CD14-positive monocyte (primary cell): Measurements from ENCODE around the gene USP11. TPM values are rescaled to one million over a fixed set of nuclear protein-coding genes. Genes with fewer than 3 reads are reported as not detected.

Experiments
- DNase-seq, 3 donors: peaks; one replicate each; pipeline ENCODE4 v3.0.0-alpha.2; 2011 to 2022
- H2AFZ ChIP-seq: 2 replicates; pipeline ENCODE4 v1.6.0; 2012; ENCODE audit warnings: mild to moderate bottlenecking, low read depth, low read length, inconsistent platforms; ENCODE audit not compliant: insufficient read depth, poor library complexity, severe bottlenecking
- H3K27ac ChIP-seq, 2 donors: 1 replicate in 1 of 2; 2 replicates in 1 of 2; pipeline ENCODE4 v1.5.1; 2012 to 2013; ENCODE audit warnings: low read length in 2 of 2, control low read depth in 1 of 2, inconsistent platforms in 1 of 2, low read depth in 1 of 2, mild to moderate bottlenecking in 1 of 2
- H3K27me3 ChIP-seq, 2 donors: one replicate each; pipeline versions ENCODE4 v1.6.0 to v1.6.1; 2011 to 2013; ENCODE audit warnings: low read length in 2 of 2; ENCODE audit not compliant: control insufficient read depth in 2 of 2, insufficient read depth in 2 of 2
- H3K36me3 ChIP-seq, 2 donors: replicated peaks in 1 of 2; 1 replicate in 1 of 2; 2 replicates in 1 of 2; pipeline versions ENCODE4 v1.5.1 to v1.6.1; 2012 to 2013; ENCODE audit warnings: low read length in 2 of 2, control low read depth in 1 of 2, inconsistent platforms in 1 of 2, mild to moderate bottlenecking in 1 of 2; ENCODE audit not compliant: insufficient read depth in 2 of 2, control insufficient read depth in 1 of 2
- H3K4me1 ChIP-seq, 2 donors: 1 replicate in 1 of 2; 2 replicates in 1 of 2; pipeline versions ENCODE4 v1.5.1 to v1.6.1; 2012 to 2013; ENCODE audit warnings: low read length in 2 of 2, control low read depth in 1 of 2, inconsistent platforms in 1 of 2, mild to moderate bottlenecking in 1 of 2, moderate library complexity in 1 of 2; ENCODE audit not compliant: insufficient read depth in 2 of 2, control insufficient read depth in 1 of 2
- H3K4me2 ChIP-seq: replicated peaks from 2 replicates; pipeline ENCODE3; 2012; ENCODE audit warnings: low read length, moderate library complexity, mild to moderate bottlenecking; ENCODE audit not compliant: poor library complexity, severe bottlenecking; ENCODE audit errors: extremely low read depth
- H3K4me3 ChIP-seq, 3 experiments: fragments of 200-600 bp in 1 of 3; sonication (generic) in 1 of 3; replicated peaks in 1 of 3; 1 replicate in 2 of 3; 2 replicates in 1 of 3; pipeline ENCODE4 v1.5.1; 2011 to 2013; ENCODE audit warnings: low read length in 3 of 3, mild to moderate bottlenecking in 3 of 3, control low read depth in 2 of 3, low read depth in 2 of 3, inconsistent platforms in 1 of 3, moderate library complexity in 1 of 3
- H3K79me2 ChIP-seq: 2 replicates; pipeline ENCODE4 v1.6.0; 2012; ENCODE audit warnings: mild to moderate bottlenecking, control low read depth, inconsistent platforms, low read length, moderate library complexity; ENCODE audit not compliant: insufficient read depth
- H3K9ac ChIP-seq: 2 replicates; pipeline ENCODE4 v1.6.0; 2017; ENCODE audit warnings: low read length, mild to moderate bottlenecking; ENCODE audit not compliant: insufficient read depth, poor library complexity, severe bottlenecking
- H3K9me3 ChIP-seq, 2 donors: replicated peaks in 1 of 2; 1 replicate in 1 of 2; 2 replicates in 1 of 2; pipeline versions ENCODE4 v1.5.1 to v1.6.1; 2012 to 2013; ENCODE audit warnings: low read length in 2 of 2, control low read depth in 1 of 2; ENCODE audit not compliant: control insufficient read depth in 1 of 2, insufficient read depth in 1 of 2
- H4K20me1 ChIP-seq: 2 replicates; pipeline ENCODE4 v1.6.0; 2012; ENCODE audit warnings: mild to moderate bottlenecking, low read length, control low read depth, moderate library complexity; ENCODE audit not compliant: insufficient read depth
- H3K27ac Mint-ChIP-seq, 7 donors: one replicate each; pipeline ENCODE4 v1.8.0; 2020; ENCODE audit warnings: mild to moderate bottlenecking in 7 of 7, mixed read lengths in 7 of 7, moderate library complexity in 6 of 7, inconsistent platforms in 2 of 7
- H3K27me3 Mint-ChIP-seq, 3 donors: one replicate each; pipeline ENCODE4 v1.8.0; 2021 to 2022; ENCODE audit warnings: low read depth in 3 of 3, mild to moderate bottlenecking in 3 of 3, mixed read lengths in 3 of 3, moderate library complexity in 3 of 3, inconsistent platforms in 1 of 3
- H3K36me3 Mint-ChIP-seq, 2 donors: one replicate each; pipeline ENCODE4 v1.8.0; 2020; ENCODE audit warnings: mixed read lengths in 2 of 2, inconsistent platforms in 1 of 2, mild to moderate bottlenecking in 1 of 2
- H3K4me1 Mint-ChIP-seq: one replicate; pipeline ENCODE4 v1.8.0; 2020; ENCODE audit warnings: mild to moderate bottlenecking, mixed read lengths
- H3K4me3 Mint-ChIP-seq, 2 donors: one replicate each; pipeline ENCODE4 v1.8.0; 2020; ENCODE audit warnings: mild to moderate bottlenecking in 2 of 2, mixed read lengths in 2 of 2, moderate library complexity in 1 of 2
- H3K9me3 Mint-ChIP-seq, 7 donors: one replicate each; pipeline ENCODE4 v1.8.0; 2020 to 2022; ENCODE audit warnings: mixed read lengths in 7 of 7, mild to moderate bottlenecking in 6 of 7, moderate library complexity in 6 of 7, inconsistent platforms in 2 of 7
- CTCF ChIP-seq: fragments of 200-600 bp; IDR thresholded peaks from one replicate; pipeline ENCODE4 v1.8.0; 2022; ENCODE audit warnings: antibody characterized with exemption, mild to moderate bottlenecking
- WGBS: methylation state at CpG from one replicate; pipeline ENCODE4 v1.1.5; 2013; ENCODE audit warnings: missing lambda C conversion rate; ENCODE audit not compliant: insufficient coverage; 5-methylcytosine and 5-hydroxymethylcytosine counted together
- intact Hi-C, 2 donors: fragments of 100-400 bp; cut with micrococcal nuclease; formaldehyde crosslinking; loops; one replicate each; pipeline versions ENCODE4 v1.15.0 to v1.15.1; 2023
- polyA plus RNA-seq, 3 donors: library from polyadenylated mRNA; depleted of rRNA in 1 of 3; unstranded in 2 of 3; stranded (reverse) in 1 of 3; fragments of 300-500 nt in 2 of 3; fragments of >200 nt in 1 of 3; fragmentation: Illumina TruSeq in 2 of 3; gene quantifications; 1 replicate in 2 of 3; 2 replicates in 1 of 3; pipeline ENCODE4 v1.2.3, GENCODE V29; 2012 to 2021

The USP11 gene
- polyA plus RNA-seq, 3 donors, result 6.7 to 9.7 (median 8.8) TPM

GRCh38 chrX:47216393-47216925 is 16.4 kb upstream of the USP11 start:
- Mint-ChIP-seq H3K27me3 (peaks cover 0 to 17% (median 0%) of the 10 kb centered on the region in 3 donors), H3K4me3 (no peak overlapping the region), H3K9me3 (peaks cover 0 to 13% (median 0%) of the 10 kb centered on the region in 7 donors), H3K4me1 (peaks cover 38% of the 10 kb centered on the region), H3K36me3 (peaks cover 53 to 56% of the 10 kb centered on the region in 2 donors), H3K27ac (peak overlapping the region; percentile 77 to 99 (median 98))
- no peak for DNase-seq
- H3K4me3 ChIP-seq, result no peak overlapping the region
- H3K36me3 ChIP-seq, result peaks cover 41 to 53% of the 10 kb centered on the region in 2 donors
- no peak overlapping the region for H3K4me2 ChIP-seq
- H3K4me1 ChIP-seq, result peaks cover 26 to 34% of the 10 kb centered on the region in 2 donors
- TF ChIP-seq CTCF, result no peak
- H4K20me1 ChIP-seq, result peaks cover 62% of the 10 kb centered on the region
- intact Hi-C loops, result no loop called here
- peak overlapping the region; percentile 87 to 95 for H3K27ac ChIP-seq
- H3K9me3 ChIP-seq, result no peaks in the 10 kb centered on the region
- H3K9ac ChIP-seq, result no peak overlapping the region
- H2AFZ ChIP-seq, result no peak overlapping the region
- WGBS, result 90% methylated on average over 3 of the region's 8 CpGs
- H3K79me2 ChIP-seq, result peaks cover 29% of the 10 kb centered on the region
- no peaks in the 10 kb centered on the region for H3K27me3 ChIP-seq

- Histone ChIP-seq H3K79me2 (peaks cover 37% of the 10 kb centered on the region), H3K4me1 (peaks cover 28 to 39% of the 10 kb centered on the region in 2 donors), H3K36me3 (peaks cover 33 to 50% of the 10 kb centered on the region in 2 donors), H3K4me2 (peak overlapping the region; percentile 88), H3K9me3 (no peaks in the 10 kb centered on the region), H3K4me3 (peak overlapping the region; percentile 27 to 88 (median 34)), H3K27ac (peak overlapping the region; percentile 87 to 95), H4K20me1 (peaks cover 62% of the 10 kb centered on the region), H3K27me3 (no peaks in the 10 kb centered on the region), H3K9ac (peak overlapping the region; percentile 69), H2AFZ (peak overlapping the region; percentile 18)
- Mint-ChIP-seq H3K4me3 (peak overlapping the region; percentile 80 to 91), H3K27ac (peak overlapping the region; percentile 95 to 99 (median 98)), H3K36me3 (peaks cover 45 to 53% of the 10 kb centered on the region in 2 donors), H3K27me3 (peaks cover 0 to 16% (median 0%) of the 10 kb centered on the region in 3 donors), H3K9me3 (peaks cover 0 to 16% (median 0%) of the 10 kb centered on the region in 7 donors), H3K4me1 (peaks cover 45% of the 10 kb centered on the region)
- 35% methylated on average over 2 of the region's 22 CpGs for WGBS
- TF ChIP-seq CTCF, result no peak
- intact Hi-C loops, result no loop called here
- peak; percentile 44 to 69 (median 57) for DNase-seq
Measured at GRCh38 chrX:47217121-47217851, 15.5 kb upstream of the USP11 start.
